ENCODE measurements around the gene FER.

DNA sequence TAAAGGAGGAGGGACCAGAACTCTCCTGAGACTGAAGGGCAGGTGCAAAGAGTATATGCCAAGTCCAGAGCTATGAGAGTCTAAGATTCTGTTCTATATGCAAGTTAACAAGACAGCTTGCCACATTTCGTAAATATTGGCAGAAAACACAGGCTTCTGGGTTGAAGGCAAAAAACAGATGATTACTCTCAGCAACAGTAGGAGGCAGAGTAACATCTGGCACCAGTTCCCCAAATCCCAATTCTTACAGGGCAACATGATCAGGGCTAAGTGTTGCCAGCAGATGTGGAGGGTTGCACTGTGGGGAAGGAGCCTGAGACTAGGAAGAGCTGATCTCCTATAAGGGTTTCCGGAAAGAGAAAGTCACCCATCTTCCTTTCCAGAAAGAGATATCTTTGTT is 482.7 kb downstream of the FER start:
- TF ChIP-seq, protein P1, sequence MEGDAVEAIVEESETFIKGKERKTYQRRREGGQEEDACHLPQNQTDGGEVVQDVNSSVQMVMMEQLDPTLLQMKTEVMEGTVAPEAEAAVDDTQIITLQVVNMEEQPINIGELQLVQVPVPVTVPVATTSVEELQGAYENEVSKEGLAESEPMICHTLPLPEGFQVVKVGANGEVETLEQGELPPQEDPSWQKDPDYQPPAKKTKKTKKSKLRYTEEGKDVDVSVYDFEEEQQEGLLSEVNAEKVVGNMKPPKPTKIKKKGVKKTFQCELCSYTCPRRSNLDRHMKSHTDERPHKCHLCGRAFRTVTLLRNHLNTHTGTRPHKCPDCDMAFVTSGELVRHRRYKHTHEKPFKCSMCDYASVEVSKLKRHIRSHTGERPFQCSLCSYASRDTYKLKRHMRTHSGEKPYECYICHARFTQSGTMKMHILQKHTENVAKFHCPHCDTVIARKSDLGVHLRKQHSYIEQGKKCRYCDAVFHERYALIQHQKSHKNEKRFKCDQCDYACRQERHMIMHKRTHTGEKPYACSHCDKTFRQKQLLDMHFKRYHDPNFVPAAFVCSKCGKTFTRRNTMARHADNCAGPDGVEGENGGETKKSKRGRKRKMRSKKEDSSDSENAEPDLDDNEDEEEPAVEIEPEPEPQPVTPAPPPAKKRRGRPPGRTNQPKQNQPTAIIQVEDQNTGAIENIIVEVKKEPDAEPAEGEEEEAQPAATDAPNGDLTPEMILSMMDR (IDR thresholded peaks at IDR 0.05) = no peak
- no peak for TF ChIP-seq POLR2A (IDR thresholded peaks at IDR 0.05)
